SH-SY5Y (cell line): ENCODE results near the gene ZNF420.

Experiments used
- GATA2 ChIP-seq: IDR thresholded peaks from 2 replicates; pipeline ENCODE4 v1.6.1; 2011; ENCODE audit warnings: mild to moderate bottlenecking, low read depth, low read length
- GATA3 ChIP-seq: IDR thresholded peaks from 2 replicates; pipeline ENCODE4 v1.6.1; 2011; ENCODE audit warnings: low read depth, mild to moderate bottlenecking, low read length, moderate library complexity

The ZNF420 gene

GRCh38 chr19:37127999-37128820 is 50.0 kb downstream of the ZNF420 start:
- TF ChIP-seq GATA2 (no peak), GATA3 (no peak)

DNA sequence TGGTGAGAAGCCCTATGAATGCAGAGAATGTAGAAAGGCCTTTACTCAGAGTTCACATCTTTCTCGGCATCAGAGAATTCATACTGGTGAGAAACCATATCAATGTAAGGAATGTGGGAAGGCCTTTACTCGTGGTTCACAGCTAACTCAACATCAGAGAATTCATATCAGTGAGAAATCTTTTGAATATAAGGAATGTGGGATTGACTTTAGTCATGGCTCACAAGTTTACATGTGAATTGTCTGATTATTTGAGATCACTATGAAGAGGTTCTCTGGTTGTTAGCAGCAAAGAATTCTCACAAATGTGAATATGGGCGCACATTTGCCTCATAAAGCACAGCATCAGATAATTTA is 50.6 kb downstream of the ZNF420 start:
- TF ChIP-seq GATA3 = no peak
- no peak for TF ChIP-seq GATA2

DNA sequence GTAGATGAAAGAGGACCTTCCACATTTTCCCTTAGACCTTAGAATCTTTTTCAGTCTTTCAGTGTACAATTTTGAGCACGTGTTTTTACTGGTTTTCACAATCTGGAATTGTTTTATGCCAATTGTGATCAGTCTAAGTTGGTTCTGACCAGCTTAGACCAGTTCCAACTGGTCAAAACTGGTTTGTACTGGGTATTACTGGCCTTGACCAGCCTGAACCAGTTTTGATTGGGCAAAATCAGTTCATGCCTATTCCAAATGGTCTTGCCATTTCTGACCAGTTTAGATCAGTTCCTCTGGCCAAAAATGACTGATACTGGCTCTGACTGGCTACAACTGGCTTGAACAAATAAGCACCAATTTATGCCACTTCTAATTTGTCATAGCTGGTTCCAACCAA is 57.9 kb downstream of the ZNF420 start:
- TF ChIP-seq GATA3 (no peak), GATA2 (no peak)

GRCh38 chr19:37148214-37148613 is 70.0 kb downstream of the ZNF420 start:
- TF ChIP-seq GATA3 (no peak), GATA2 (no peak)

DNA sequence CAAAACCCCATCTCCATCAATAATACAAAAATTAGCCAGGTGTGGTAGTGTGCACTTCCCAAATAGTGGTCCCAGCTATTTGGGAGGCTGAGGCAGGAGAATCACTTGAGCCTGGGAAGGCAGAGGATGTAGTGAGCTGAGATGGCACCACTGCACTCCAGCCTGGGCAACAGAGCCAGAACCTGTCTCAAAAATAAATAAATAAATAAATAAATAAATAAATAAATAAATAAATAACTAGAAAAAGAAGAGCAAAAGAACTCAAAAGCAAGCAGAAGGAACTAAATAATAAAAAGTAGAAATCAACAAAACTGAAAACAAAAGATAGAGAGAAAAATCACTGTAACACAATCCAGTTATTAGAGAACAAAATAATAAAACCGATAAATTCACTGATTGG is 81.9 kb downstream of the ZNF420 start:
- TF ChIP-seq GATA2 (no peak), GATA3 (no peak)

GRCh38 chr19:37165635-37166034 is 87.4 kb downstream of the ZNF420 start:
- TF ChIP-seq GATA3 (no peak), GATA2 (no peak)

DNA sequence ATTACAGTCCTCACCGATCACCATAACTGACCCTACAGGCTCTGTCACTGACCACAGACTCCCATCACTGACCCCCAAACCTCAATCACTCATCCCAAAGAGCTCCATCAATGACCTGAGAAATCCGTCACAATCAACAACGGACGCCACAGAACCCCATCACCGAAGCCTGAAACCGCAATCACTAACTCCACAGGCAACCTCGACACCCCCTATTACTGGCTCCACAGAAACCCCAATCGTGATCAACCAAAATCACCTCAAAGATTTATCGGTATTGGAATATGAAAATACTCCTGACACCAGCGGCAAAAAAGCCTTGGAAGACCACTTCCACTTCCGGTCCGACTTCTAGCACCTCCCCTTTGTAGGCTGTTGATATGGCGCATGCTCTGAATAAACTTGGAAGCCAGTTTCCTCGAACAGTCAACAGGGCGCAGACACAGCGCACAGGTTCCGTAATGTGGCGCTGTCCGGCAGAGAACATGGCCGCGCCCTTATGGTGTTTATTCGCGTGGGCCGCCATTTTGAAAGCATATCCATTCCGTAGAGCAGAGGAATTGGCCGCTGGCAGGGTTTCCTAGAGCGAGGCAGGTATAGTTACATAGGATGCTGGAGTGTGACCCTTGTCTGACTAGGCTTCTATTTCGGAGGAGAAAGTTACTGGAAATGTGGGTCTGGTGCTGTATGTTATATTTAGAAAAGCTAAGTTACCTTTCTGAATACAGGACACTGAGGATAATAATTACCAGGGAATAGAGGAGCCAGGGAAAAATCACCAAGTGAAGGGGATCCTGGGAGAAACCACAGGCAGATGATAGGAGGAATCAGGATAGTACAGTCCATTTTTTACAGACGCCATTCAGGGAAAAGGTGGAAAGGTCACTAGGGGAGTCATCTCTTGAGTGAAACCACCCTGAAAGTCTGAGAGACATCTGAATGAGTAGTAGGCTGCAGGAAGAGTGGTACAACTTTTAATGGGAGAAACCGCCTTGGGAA is 94.4 kb downstream of the ZNF420 start, which contains the start of gene ZNF585A:
Gene ZNF585A (minus strand): TSS at position 328 of the 999 bp plus-strand sequence. CDS start 2,785 bp downstream, outside the sequence.
- no peak for TF ChIP-seq GATA3
- TF ChIP-seq GATA2 = no peak
